RWPE1 (cell line): ENCODE measurements around the gene SOCS3.
"Not testable (repeated sequence)": the region's sequence is repeated elsewhere in the genome, so short reads cannot be mapped to it uniquely, and the experiment has no call there.

Source experiments
- CTCF ChIA-PET: fragments of 350-600 bp; sonication (Branson Sonifier 250); formaldehyde crosslinking; extraction: SDS; loops from one replicate; lab custom pipeline; 2021; lab: Yijun Ruan, JAX
- POLR2A ChIA-PET: fragments of 400-600 bp; formaldehyde crosslinking; extraction: SDS; loops from one replicate; lab custom pipeline; 2020; ENCODE audit warnings: antibody characterized with exemption; ENCODE audit not compliant: low non-redundant PET; lab: Yijun Ruan, JAX
- DNase-seq: peaks from one replicate; pipeline ENCODE4 v3.0.0; 2012; ENCODE audit warnings: low spot score
- H3K27ac ChIP-seq: fragments of 450-650 bp; 2 replicates; pipeline ENCODE4 v1.5.1; 2017
- CTCF ChIP-seq: fragments of 450-650 bp; conservative IDR thresholded peaks from 2 replicates; pipeline ENCODE4 v1.5.1; 2017; ENCODE audit warnings: low read depth, mild to moderate bottlenecking

SOCS3 gene

GRCh38 chr17:78340183-78340955, 19.5 kb downstream of the SOCS3 start:
- peak overlapping the region; percentile 98 for H3K27ac ChIP-seq
- POLR2A ChIA-PET: interaction anchor here (0.6 kb wide), 1 partner anchor 62 kb away, joined by 4 read pairs; no protein-coding TSS in a partner anchor
- DNase-seq: no peak
- TF ChIP-seq CTCF: no peak
- CTCF ChIA-PET: no interaction called here

DNA sequence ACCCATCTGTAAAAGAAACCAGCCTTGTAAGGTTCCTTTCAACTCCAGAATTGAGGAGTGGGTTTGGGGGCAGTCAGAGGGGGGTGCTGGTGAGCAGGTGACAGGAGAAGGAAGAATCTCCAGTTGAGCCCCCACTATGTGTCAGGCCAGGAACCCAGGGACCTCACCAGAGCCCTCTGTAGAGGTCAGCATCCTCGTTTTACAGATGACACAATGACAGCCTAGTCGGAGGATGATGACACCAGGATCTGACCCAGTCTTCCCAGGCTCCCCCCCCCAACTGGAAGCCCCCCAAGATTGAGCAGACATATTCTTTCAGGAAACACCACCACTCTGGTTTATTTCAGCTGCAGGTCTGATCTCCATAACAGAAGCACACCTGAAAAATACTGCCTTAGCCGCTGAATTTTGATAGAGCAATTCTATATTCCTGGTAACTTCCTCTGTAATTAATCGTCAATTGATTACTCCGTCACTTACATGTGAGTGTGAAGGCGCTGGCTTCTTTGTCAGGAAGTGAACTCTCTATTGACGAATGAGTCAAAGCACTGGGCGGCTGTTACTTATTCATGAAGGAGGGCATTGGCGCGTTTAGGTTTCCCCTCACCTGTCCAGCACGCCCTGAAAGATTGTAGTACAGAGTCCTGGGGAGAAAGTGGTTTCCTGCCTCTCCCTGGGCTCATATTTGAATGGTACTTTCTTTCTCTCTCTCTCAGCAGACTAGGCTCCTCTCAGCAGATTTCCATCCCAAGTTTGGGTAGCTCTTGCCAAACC, 21.2 kb downstream of the SOCS3 start:
- CTCF ChIA-PET: interaction anchor here (0.6 to 0.7 kb wide), 2 partner anchors 22 to 50 kb away, joined by 4 read pairs; no protein-coding TSS in a partner anchor
- POLR2A ChIA-PET: interaction anchor here (0.7 kb wide), 1 partner anchor 736 kb away, joined by 3 read pairs; no protein-coding TSS in a partner anchor
- TF ChIP-seq CTCF: no peak
- peak; percentile 63 for DNase-seq
- H3K27ac ChIP-seq: no peak overlapping the region

- peak; percentile 68 for DNase-seq
- ChIA-PET POLR2A (no interaction called here), CTCF (interaction anchor here (0.6 to 0.7 kb wide), 2 partner anchors 9 to 85 kb away, joined by 3 read pairs; no protein-coding TSS in a partner anchor)
- TF ChIP-seq CTCF: no peak
- 0 out of 2 replicates have a peak overlapping the region, but pooled peaks have one; percentile 1 for H3K27ac ChIP-seq
Measured at GRCh38 chr17:78337244-78338109, 22.4 kb downstream of the SOCS3 start.

GRCh38 chr17:78335209-78335608, 24.7 kb downstream of the SOCS3 start:
- DNase-seq: no peak
- ChIA-PET POLR2A (no interaction called here), CTCF (interaction anchor here (1.0 to 1.2 kb wide), 4 partner anchors 10 to 84 kb away, joined by 3 to 4 read pairs (median 4); no protein-coding TSS in a partner anchor)
- no peak overlapping the region for H3K27ac ChIP-seq
- no peak for TF ChIP-seq CTCF

DNA sequence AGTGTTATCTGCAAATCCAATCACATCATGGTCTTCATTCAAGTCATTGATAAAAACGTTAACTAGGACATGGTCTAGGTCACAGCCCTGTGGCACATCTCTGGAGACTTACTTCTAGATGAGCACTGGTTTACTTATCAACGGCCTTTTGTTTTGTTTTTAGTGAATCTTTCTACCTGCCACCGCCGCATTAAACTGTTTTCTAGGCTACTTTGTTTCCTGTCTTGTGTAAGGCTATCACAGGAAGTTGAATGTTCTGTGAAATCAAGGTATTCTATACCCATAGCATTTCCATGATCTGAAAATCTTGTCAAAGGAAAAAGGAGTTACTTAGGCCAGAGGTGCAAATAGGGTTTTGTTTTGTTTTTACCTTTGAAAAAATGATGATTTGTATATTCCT, 26.9 kb downstream of the SOCS3 start:
- CTCF ChIA-PET: no interaction called here
- POLR2A ChIA-PET: no interaction called here
- DNase-seq: no peak
- TF ChIP-seq CTCF: no peak
- H3K27ac ChIP-seq: no peak overlapping the region

DNA sequence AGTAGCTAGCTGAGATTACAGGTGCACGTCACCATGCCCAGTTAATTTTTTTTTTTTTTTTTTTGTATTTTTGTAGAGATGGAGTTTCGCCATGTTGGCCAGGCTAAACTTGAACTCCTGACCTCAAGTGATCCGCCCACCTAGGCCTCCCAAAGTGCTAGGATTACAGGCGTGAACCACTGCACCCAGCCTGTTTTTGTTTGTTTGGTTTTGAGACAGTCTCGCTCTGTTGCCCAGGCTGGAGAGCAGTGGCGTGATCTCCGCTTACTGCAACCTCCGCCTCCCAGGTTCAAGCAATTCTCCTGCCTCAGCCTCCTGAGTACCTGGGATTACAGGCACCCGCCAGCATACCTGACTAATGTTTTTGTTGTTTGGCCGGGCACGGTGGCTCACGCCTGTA, 28.5 kb downstream of the SOCS3 start:
- CTCF ChIA-PET, DNase-seq, POLR2A ChIA-PET: not testable (repeated sequence)
- H3K27ac ChIP-seq: peak overlapping the region; percentile 84
